HG03064 (cell line): ENCODE data around the gene MCF2L2.

ENCODE experiments used
- ATAC-seq: cut with Tn5 transposase; IDR thresholded peaks from one replicate; pipeline ENCODE4 v1.9.1; 2021; ENCODE audit warnings: low read depth; ENCODE audit not compliant: unreplicated experiment

Gene MCF2L2

GRCh38 chr3:183213415-183214276, 214.8 kb downstream of the MCF2L2 start:
- ATAC-seq: no peak

- no peak for ATAC-seq
These were observed 215.9 kb downstream of the MCF2L2 start for GRCh38 chr3:183212565-183212964.

DNA sequence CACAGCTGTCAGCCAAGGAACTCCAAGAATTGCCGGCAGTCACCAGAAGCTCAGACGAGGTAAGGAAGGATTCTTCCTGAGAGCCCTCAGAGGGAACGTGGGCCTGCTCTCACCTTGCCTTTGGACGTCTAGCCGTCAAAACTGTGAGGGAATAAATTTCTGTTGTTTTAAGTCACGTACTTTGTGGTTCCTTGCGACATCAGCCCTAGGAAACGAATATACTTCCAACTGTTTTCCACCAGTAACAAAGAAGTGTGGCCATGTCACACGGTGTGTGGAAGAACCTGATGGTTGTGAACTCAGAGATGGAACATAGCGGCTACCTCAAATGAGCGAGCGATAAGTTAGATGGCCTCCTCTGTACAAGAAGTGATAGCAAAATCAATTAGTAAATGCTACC, 216.3 kb downstream of the MCF2L2 start:
- no peak for ATAC-seq

GRCh38 chr3:183211352-183211751, 217.1 kb downstream of the MCF2L2 start:
- no peak for ATAC-seq

- ATAC-seq: no peak
These were observed 217.5 kb downstream of the MCF2L2 start for GRCh38 chr3:183210862-183211341.

GRCh38 chr3:183210341-183210740, 218.1 kb downstream of the MCF2L2 start:
- no peak for ATAC-seq

DNA sequence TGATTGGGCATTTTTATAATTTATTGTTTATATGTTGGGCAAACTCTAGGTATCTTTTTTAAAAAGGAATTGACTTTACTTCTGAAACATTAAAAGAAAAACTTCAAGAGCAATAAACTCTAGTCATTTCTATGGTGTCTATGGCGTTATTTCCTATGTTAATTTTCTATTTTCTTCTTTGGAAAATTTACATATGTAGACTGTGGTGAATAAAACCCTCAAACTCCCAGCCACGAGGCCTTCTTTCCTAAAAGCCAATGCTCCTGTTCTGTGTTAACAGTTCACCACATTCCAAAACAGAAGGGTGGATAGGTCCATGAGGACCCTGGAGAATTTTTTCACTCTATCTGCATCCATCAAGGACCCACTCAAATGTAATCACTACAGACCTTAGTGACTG, 219.6 kb downstream of the MCF2L2 start:
- ATAC-seq: no peak

GRCh38 chr3:183208260-183208659, 220.2 kb downstream of the MCF2L2 start:
- ATAC-seq: no peak

- no peak for ATAC-seq
These were observed 224.7 kb downstream of the MCF2L2 start for GRCh38 chr3:183203670-183204069.

GRCh38 chr3:183202004-183202722, 226.3 kb downstream of the MCF2L2 start:
- no peak for ATAC-seq

DNA sequence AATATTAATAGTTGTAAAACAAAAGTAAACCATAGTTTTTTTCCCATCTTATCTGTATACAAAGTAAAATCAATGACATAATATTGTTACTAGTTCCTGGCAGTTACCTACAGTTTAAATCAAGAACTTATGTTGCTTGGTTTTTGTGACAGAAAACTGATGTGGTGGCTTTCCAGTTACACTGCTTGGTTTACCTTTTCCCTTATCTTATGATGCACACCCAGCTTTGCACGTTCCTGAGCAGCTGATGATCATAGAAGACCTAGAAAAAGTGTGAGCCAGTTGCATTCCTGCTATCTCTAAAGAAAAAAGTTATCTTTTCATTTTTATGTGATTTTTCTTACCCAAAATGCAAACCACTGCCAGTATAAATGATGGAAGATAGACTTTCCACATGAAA, 229.5 kb downstream of the MCF2L2 start:
- ATAC-seq: no peak

GRCh38 chr3:183197734-183198133, 230.7 kb downstream of the MCF2L2 start:
- no peak for ATAC-seq

GRCh38 chr3:183195266-183195665, 233.2 kb downstream of the MCF2L2 start:
- ATAC-seq: no peak

DNA sequence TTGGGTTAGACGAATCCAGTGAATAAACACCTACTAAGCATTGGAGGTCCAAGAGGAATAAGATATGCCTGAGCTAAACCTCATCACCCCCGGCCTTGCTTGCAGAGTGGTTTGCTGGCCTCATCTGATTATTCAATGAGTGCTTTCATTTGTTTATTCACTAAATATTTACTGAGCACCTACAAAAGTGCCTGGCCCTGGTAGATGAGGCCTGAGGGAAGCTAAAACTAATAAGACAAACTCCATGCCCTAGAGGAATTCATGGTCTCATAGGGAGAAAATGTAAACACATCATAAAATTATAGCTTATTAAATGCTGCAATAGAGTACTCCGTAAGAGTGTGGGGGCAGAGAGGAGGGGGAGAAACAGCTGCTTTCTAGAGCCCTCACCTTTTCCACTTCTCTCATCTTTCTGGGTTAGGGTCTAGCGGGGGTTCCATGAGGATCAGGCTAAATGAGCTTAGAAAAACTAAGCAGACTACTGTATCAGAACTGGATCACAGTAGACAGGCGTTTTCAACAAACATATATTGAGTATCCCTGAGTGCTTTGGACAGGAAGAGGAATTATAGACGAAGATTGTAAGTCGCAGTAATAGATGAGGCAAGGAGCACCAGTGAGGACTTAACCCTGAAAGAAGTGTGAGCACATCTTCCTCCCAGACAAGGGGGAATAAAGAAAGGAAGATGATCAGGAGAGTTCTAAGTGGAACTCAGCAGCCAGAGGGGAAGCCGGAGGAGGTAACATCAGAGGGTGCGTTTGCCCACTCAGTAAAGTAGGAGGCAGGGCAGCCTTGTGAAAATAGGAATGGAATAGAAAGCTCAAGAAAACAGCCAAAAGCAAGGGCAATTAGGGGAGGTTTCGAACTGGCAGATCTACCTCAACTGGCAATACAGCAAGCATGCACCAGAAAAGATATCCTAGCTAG, 234.4 kb downstream of the MCF2L2 start:
- no peak for ATAC-seq

GRCh38 chr3:183192650-183193300, 235.6 kb downstream of the MCF2L2 start:
- ATAC-seq: no peak

GRCh38 chr3:183189641-183190040, 238.8 kb downstream of the MCF2L2 start:
- no peak for ATAC-seq

DNA sequence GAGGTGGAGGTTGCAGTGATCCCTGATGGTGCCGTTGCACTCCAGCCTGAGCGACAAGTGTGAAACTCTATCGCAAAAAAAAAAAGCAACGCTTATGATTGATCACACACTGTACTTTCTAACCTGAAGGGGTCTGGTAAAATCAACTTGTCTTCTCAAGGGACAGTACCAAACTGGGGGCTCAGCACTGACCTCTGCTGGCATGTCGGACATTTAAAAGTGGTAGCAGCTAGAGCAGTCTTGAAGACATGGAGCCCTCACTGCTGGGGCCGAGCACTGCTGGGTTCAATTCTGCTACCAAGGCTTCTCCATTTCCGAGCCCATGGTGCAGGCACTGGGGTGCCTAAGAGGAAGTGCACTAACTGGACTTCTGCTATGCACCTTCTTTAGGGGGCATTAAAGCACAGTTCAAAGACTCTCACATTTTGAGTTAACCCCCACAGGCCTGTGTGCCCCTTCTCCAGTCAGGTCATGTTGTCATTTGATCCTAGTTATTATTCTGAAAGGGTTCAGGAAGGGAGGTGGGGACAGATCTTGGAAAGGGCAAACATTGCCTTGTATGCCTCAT, 239.4 kb downstream of the MCF2L2 start:
- ATAC-seq: no peak

GRCh38 chr3:183185696-183186095, 242.7 kb downstream of the MCF2L2 start:
- ATAC-seq: no peak

GRCh38 chr3:183182732-183183610, 245.4 kb downstream of the MCF2L2 start:
- ATAC-seq: no peak
